A549 (cell line): ENCODE results near the gene COL24A1.

ENCODE experiments used
- CEBPB ChIP-seq, 2 experiments: fragments of >200 bp in 1 of 2; sonication (Bioruptor Twin) in 1 of 2; formaldehyde crosslinking in 1 of 2; IDR thresholded peaks; 2 replicates each; pipeline ENCODE4 v1.6.1; 2012 to 2016
- CHD2 ChIP-seq: fragments of 150-350 bp; IDR thresholded peaks from 2 replicates; pipeline ENCODE4 v1.6.1; 2014; ENCODE audit warnings: low read length; ENCODE audit not compliant: partially characterized antibody
- EP300 ChIP-seq, 2 experiments: fragments of >200 bp; sonication (Bioruptor Twin); formaldehyde crosslinking; IDR thresholded peaks; 2 replicates in 1 of 2; 3 replicates in 1 of 2; pipeline ENCODE4 v1.6.1; 2016 to 2017
- JUN ChIP-seq, 2 experiments: fragments of >200 bp; sonication (Bioruptor Twin); formaldehyde crosslinking; IDR thresholded peaks; 2 replicates in 1 of 2; 3 replicates in 1 of 2; pipeline ENCODE4 v1.6.1; 2016 to 2017
- POLR2A ChIP-seq: IDR thresholded peaks from 2 replicates; pipeline ENCODE4 v1.6.1; 2012; ENCODE audit warnings: mild to moderate bottlenecking, low read length
- RAD21 ChIP-seq, 2 experiments: fragments of >200 bp in 1 of 2; sonication (Bioruptor Twin) in 1 of 2; formaldehyde crosslinking in 1 of 2; IDR thresholded peaks in 1 of 2; conservative IDR thresholded peaks in 1 of 2; 2 replicates in 1 of 2; 3 replicates in 1 of 2; pipeline ENCODE4 v1.6.1; 2012 to 2018; ENCODE audit warnings: inconsistent platforms in 1 of 2
- RFX5 ChIP-seq: fragments of 450-650 bp; IDR thresholded peaks from 2 replicates; pipeline ENCODE4 v1.7.1; 2014; ENCODE audit warnings: antibody characterized with exemption, mild to moderate bottlenecking, moderate library complexity
- TF ChIP-seq, protein P1 (sequence below): fragments of >200 bp; sonication (Bioruptor Twin); formaldehyde crosslinking; IDR thresholded peaks from 3 replicates; pipeline ENCODE4 v1.5.1; 2016
- TF ChIP-seq, protein P2 (sequence below): fragments of 200-600 bp; sonication (generic); IDR thresholded peaks from 2 replicates; pipeline ENCODE4 v1.6.1; 2016; ENCODE audit warnings: antibody characterized with exemption, mild to moderate bottlenecking, moderate library complexity
- TF ChIP-seq, protein P3 (sequence below): IDR thresholded peaks from 2 replicates; pipeline ENCODE4 v1.6.1; 2012
- TF ChIP-seq, protein P4 (sequence below): fragments of 250-450 bp; sonication (Bioruptor Pico); IDR thresholded peaks from 2 replicates; pipeline ENCODE4 v1.5.0; 2021; ENCODE audit warnings: mild to moderate bottlenecking, moderate library complexity, borderline replicate concordance

DNA sequence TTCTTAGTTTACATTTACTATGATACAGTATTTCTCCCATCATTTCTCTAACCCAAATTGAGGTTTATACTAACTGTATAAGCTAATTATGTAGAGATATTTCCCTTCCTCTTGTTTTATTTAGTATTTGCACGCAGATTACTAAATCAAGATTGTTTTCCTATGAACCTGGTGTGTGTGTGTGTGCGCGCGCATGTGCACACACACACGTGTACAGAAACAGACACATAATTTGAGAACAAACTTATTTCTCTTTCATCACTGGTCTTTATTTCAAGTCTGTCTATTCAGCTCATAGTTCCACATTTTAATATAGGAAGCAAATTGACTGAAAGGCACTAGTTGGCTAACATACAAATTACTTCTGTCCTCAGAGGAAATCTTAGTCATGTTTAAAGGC, 19.7 kb upstream of the COL24A1 start:
- TF ChIP-seq, protein P1, sequence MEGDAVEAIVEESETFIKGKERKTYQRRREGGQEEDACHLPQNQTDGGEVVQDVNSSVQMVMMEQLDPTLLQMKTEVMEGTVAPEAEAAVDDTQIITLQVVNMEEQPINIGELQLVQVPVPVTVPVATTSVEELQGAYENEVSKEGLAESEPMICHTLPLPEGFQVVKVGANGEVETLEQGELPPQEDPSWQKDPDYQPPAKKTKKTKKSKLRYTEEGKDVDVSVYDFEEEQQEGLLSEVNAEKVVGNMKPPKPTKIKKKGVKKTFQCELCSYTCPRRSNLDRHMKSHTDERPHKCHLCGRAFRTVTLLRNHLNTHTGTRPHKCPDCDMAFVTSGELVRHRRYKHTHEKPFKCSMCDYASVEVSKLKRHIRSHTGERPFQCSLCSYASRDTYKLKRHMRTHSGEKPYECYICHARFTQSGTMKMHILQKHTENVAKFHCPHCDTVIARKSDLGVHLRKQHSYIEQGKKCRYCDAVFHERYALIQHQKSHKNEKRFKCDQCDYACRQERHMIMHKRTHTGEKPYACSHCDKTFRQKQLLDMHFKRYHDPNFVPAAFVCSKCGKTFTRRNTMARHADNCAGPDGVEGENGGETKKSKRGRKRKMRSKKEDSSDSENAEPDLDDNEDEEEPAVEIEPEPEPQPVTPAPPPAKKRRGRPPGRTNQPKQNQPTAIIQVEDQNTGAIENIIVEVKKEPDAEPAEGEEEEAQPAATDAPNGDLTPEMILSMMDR, result no peak
- TF ChIP-seq, protein P2, sequence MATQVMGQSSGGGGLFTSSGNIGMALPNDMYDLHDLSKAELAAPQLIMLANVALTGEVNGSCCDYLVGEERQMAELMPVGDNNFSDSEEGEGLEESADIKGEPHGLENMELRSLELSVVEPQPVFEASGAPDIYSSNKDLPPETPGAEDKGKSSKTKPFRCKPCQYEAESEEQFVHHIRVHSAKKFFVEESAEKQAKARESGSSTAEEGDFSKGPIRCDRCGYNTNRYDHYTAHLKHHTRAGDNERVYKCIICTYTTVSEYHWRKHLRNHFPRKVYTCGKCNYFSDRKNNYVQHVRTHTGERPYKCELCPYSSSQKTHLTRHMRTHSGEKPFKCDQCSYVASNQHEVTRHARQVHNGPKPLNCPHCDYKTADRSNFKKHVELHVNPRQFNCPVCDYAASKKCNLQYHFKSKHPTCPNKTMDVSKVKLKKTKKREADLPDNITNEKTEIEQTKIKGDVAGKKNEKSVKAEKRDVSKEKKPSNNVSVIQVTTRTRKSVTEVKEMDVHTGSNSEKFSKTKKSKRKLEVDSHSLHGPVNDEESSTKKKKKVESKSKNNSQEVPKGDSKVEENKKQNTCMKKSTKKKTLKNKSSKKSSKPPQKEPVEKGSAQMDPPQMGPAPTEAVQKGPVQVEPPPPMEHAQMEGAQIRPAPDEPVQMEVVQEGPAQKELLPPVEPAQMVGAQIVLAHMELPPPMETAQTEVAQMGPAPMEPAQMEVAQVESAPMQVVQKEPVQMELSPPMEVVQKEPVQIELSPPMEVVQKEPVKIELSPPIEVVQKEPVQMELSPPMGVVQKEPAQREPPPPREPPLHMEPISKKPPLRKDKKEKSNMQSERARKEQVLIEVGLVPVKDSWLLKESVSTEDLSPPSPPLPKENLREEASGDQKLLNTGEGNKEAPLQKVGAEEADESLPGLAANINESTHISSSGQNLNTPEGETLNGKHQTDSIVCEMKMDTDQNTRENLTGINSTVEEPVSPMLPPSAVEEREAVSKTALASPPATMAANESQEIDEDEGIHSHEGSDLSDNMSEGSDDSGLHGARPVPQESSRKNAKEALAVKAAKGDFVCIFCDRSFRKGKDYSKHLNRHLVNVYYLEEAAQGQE, result no peak
- TF ChIP-seq EP300 (IDR thresholded peaks at IDR 0.05) (no peak), RAD21 (conservative IDR thresholded peaks at IDR 0.05 in 1 of 2, IDR thresholded peaks at IDR 0.05 in 1 of 2) (no peak), RFX5 (no peak), POLR2A (no peak), CHD2 (no peak), JUN (IDR thresholded peaks at IDR 0.05) (no peak), CEBPB (IDR thresholded peaks at IDR 0.05) (no peak)
- TF ChIP-seq, protein P3, sequence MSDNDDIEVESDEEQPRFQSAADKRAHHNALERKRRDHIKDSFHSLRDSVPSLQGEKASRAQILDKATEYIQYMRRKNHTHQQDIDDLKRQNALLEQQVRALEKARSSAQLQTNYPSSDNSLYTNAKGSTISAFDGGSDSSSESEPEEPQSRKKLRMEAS, result no peak
- TF ChIP-seq, protein P4, sequence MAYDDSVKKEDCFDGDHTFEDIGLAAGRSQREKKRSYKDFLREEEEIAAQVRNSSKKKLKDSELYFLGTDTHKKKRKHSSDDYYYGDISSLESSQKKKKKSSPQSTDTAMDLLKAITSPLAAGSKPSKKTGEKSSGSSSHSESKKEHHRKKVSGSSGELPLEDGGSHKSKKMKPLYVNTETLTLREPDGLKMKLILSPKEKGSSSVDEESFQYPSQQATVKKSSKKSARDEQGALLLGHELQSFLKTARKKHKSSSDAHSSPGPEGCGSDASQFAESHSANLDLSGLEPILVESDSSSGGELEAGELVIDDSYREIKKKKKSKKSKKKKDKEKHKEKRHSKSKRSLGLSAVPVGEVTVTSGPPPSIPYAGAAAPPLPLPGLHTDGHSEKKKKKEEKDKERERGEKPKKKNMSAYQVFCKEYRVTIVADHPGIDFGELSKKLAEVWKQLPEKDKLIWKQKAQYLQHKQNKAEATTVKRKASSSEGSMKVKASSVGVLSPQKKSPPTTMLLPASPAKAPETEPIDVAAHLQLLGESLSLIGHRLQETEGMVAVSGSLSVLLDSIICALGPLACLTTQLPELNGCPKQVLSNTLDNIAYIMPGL, result no peak
